GM23338 (cell line): ENCODE data around the gene UNC80. TPM values are rescaled to one million over a fixed set of nuclear protein-coding genes. Genes with fewer than 3 reads are reported as not detected.

Source experiments
- ATAC-seq: fragments of 200-7000 bp; cut with Tn5 transposase; 3 replicates; pipeline ENCODE4 v1.9.1; 2020
- DNase-seq: peaks from one replicate; pipeline ENCODE4 v3.0.0-alpha.2; 2015; ENCODE audit warnings: low spot score
- H2AFZ ChIP-seq: fragments of 200-600 bp; sonication (generic); 2 replicates; pipeline ENCODE4 v1.8.0; 2016; ENCODE audit warnings: antibody characterized with exemption, mild to moderate bottlenecking, moderate library complexity
- H3F3A ChIP-seq: fragments of 200-600 bp; sonication (generic); replicated peaks from 2 replicates; pipeline ENCODE4 v1.8.0; 2017; ENCODE audit warnings: antibody characterized with exemption, mixed run types, low read depth
- H3K27ac ChIP-seq: fragments of 200-600 bp; sonication (generic); 2 replicates; pipeline ENCODE4 v1.6.1; 2016; ENCODE audit warnings: low read depth
- H3K27me3 ChIP-seq: fragments of 200-600 bp; sonication (generic); 2 replicates; pipeline ENCODE4 v1.8.0; 2016; ENCODE audit warnings: mild to moderate bottlenecking, mixed run types, moderate library complexity; ENCODE audit not compliant: insufficient read depth
- H3K36me3 ChIP-seq: fragments of 200-600 bp; sonication (generic); 2 replicates; pipeline ENCODE4 v1.8.0; 2016; ENCODE audit warnings: mild to moderate bottlenecking; ENCODE audit not compliant: insufficient read depth
- H3K4me1 ChIP-seq: fragments of 200-600 bp; sonication (generic); 2 replicates; pipeline ENCODE4 v1.8.0; 2016; ENCODE audit warnings: mild to moderate bottlenecking, moderate library complexity; ENCODE audit not compliant: insufficient read depth
- H3K4me2 ChIP-seq: fragments of 200-600 bp; sonication (generic); 2 replicates; pipeline ENCODE4 v1.7.1; 2017; ENCODE audit warnings: mixed run types
- H3K4me3 ChIP-seq: fragments of 200-600 bp; sonication (generic); 2 replicates; pipeline ENCODE4 v1.6.1; 2016; ENCODE audit warnings: mixed run types
- H3K79me2 ChIP-seq: fragments of 200-600 bp; sonication (generic); replicated peaks from 2 replicates; pipeline ENCODE4 v1.8.0; 2017; ENCODE audit warnings: mild to moderate bottlenecking; ENCODE audit not compliant: insufficient read depth
- H3K9me2 ChIP-seq: fragments of 200-600 bp; sonication (generic); 2 replicates; pipeline ENCODE4 v1.8.0; 2017; ENCODE audit not compliant: insufficient read depth
- H4K20me1 ChIP-seq: fragments of 200-600 bp; sonication (generic); replicated peaks from 2 replicates; pipeline ENCODE4 v1.8.0; 2017; ENCODE audit warnings: mild to moderate bottlenecking; ENCODE audit not compliant: insufficient read depth
- H3K27ac Mint-ChIP-seq: 2 replicates; pipeline ENCODE4 v1.8.0; 2020; ENCODE audit warnings: inconsistent platforms, mild to moderate bottlenecking, moderate library complexity, mixed read lengths
- H3K27me3 Mint-ChIP-seq: 3 replicates; pipeline ENCODE4 v1.8.0; 2022; ENCODE audit warnings: low read depth, mild to moderate bottlenecking, moderate library complexity, mixed read lengths, inconsistent platforms; ENCODE audit not compliant: insufficient read depth, poor library complexity
- H3K36me3 Mint-ChIP-seq: 3 replicates; pipeline ENCODE4 v1.8.0; 2021; ENCODE audit warnings: low read depth, mild to moderate bottlenecking, inconsistent platforms, moderate library complexity, mixed read lengths
- H3K4me1 Mint-ChIP-seq: 3 replicates; pipeline ENCODE4 v1.8.0; 2020; ENCODE audit warnings: mild to moderate bottlenecking, inconsistent platforms, mixed read lengths
- H3K4me3 Mint-ChIP-seq: 3 replicates; pipeline ENCODE4 v1.8.0; 2021; ENCODE audit warnings: moderate library complexity, mild to moderate bottlenecking, inconsistent platforms, mixed read lengths
- H3K9me3 Mint-ChIP-seq: 3 replicates; pipeline ENCODE4 v1.8.0; 2020; ENCODE audit warnings: moderate library complexity, mild to moderate bottlenecking, inconsistent platforms, mixed read lengths
- CREB1 ChIP-seq: fragments of 250-450 bp; sonication (Bioruptor Pico); IDR thresholded peaks from 2 replicates; pipeline ENCODE4 v1.5.0; 2020; ENCODE audit warnings: low read depth, mild to moderate bottlenecking, moderate library complexity
- EZH2 ChIP-seq: fragments of 200-600 bp; sonication (generic); IDR thresholded peaks from one replicate; pipeline ENCODE4 v1.8.0; 2017; ENCODE audit warnings: antibody characterized with exemption, mild to moderate bottlenecking, low read depth; ENCODE audit not compliant: unreplicated experiment
- EZH2phosphoT487 ChIP-seq: fragments of 200-600 bp; sonication (generic); IDR thresholded peaks from one replicate; pipeline ENCODE4 v1.8.1; 2018; ENCODE audit warnings: antibody characterized with exemption; ENCODE audit not compliant: unreplicated experiment
- JUNB ChIP-seq: IDR thresholded peaks from one replicate; pipeline ENCODE4 v1.6.1; 2016; ENCODE audit warnings: antibody characterized with exemption; ENCODE audit not compliant: unreplicated experiment
- NANOG ChIP-seq: IDR thresholded peaks from 2 replicates; pipeline ENCODE4 v1.6.1; 2016; ENCODE audit warnings: antibody characterized with exemption, borderline replicate concordance
- POLR2AphosphoS5 ChIP-seq: IDR thresholded peaks from 2 replicates; pipeline ENCODE4 v1.6.1; 2016; ENCODE audit warnings: antibody characterized with exemption, low read depth
- STAT1 ChIP-seq: IDR thresholded peaks from one replicate; pipeline ENCODE4 v1.6.1; 2016; ENCODE audit warnings: antibody characterized with exemption; ENCODE audit not compliant: unreplicated experiment
- ZNF114 ChIP-seq: fragments of 250-450 bp; sonication (Bioruptor Pico); IDR thresholded peaks from 2 replicates; pipeline ENCODE4 v1.5.0; 2020; ENCODE audit warnings: mild to moderate bottlenecking, moderate library complexity
- ZNF331 ChIP-seq: fragments of 250-450 bp; sonication (Bioruptor Pico); IDR thresholded peaks from 2 replicates; pipeline ENCODE4 v1.5.0; 2020; ENCODE audit warnings: low read depth, mild to moderate bottlenecking, moderate library complexity
- polyA plus RNA-seq: library from polyadenylated mRNA; unstranded; fragments of >200 nt; fragmentation: Nextera tagmentation; extraction: Ambion mirVana; gene quantifications from 2 replicates; pipeline ENCODE4 v1.2.1, GENCODE V29; 2016
- total RNA-seq: library from RNA; depleted of rRNA; stranded (reverse); fragments of >200 nt; shearing (Covaris generic); gene quantifications from 2 replicates; pipeline ENCODE4 v1.2.3, GENCODE V29; 2014
- TF ChIP-seq, protein P1 (sequence below): IDR thresholded peaks from 2 replicates; pipeline ENCODE4 v1.6.1; 2016; ENCODE audit warnings: antibody characterized with exemption
- TF ChIP-seq, protein P2 (sequence below): fragments of 250-450 bp; sonication (Bioruptor Pico); IDR thresholded peaks from 2 replicates; pipeline ENCODE4 v1.5.0; 2020; ENCODE audit warnings: mild to moderate bottlenecking, moderate library complexity
- TF ChIP-seq, protein P3 (sequence below): IDR thresholded peaks from one replicate; pipeline ENCODE4 v1.6.1; 2018; ENCODE audit warnings: antibody characterized with exemption; ENCODE audit not compliant: unreplicated experiment
- TF ChIP-seq, protein P4 (sequence below), 2 experiments: fragments of 200-600 bp in 1 of 2; sonication (generic) in 1 of 2; conservative IDR thresholded peaks; 2 replicates each; pipeline versions ENCODE4 v1.5.1 to v1.6.1; 2016 to 2017; ENCODE audit warnings: antibody characterized with exemption in 2 of 2, low read depth in 2 of 2, mild to moderate bottlenecking in 2 of 2, moderate library complexity in 1 of 2

The UNC80 gene
- total and polyA plus RNA-seq, 2 experiments from 2014 or later = 0.11 to 1.5 TPM

DNA sequence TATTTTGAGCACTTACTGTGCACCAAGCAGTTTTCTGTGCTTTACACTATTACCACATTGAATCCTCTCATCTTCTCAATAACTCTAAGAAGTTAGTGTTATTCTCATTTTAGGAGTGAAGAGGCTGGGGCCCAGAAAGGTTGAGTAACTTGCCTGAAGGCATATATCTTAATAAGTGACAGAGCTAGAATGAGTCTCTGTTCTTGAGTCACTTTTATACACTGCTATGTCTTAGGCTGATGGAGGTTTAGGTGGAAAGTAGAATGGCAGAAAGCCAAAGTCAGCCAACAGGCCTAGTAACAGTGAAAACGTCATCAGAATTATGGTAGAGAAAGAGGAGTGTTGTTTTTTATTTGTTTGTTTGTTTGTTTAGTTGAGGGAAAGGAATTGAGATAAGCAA, 202.9 kb downstream of the UNC80 start:
- H3K4me3 Mint-ChIP-seq = no peak overlapping the region
- H3K27me3 Mint-ChIP-seq = peaks cover 2% of the 10 kb centered on the region
- Histone ChIP-seq H3K27ac (no peak overlapping the region), H3K4me3 (no peak overlapping the region), H3K27me3 (no peaks in the 10 kb centered on the region), H3F3A (no peaks in the 10 kb centered on the region), H3K36me3 (no peaks in the 10 kb centered on the region), H3K4me1 (no peaks in the 10 kb centered on the region), H2AFZ (no peak overlapping the region), H3K9me2 (no peaks in the 10 kb centered on the region), H3K79me2 (no peaks in the 10 kb centered on the region), H4K20me1 (no peaks in the 10 kb centered on the region), H3K4me2 (no peak overlapping the region)
- no peaks in the 10 kb centered on the region for H3K36me3 Mint-ChIP-seq
- no peak overlapping the region for H3K27ac Mint-ChIP-seq
- TF ChIP-seq, protein P1, sequence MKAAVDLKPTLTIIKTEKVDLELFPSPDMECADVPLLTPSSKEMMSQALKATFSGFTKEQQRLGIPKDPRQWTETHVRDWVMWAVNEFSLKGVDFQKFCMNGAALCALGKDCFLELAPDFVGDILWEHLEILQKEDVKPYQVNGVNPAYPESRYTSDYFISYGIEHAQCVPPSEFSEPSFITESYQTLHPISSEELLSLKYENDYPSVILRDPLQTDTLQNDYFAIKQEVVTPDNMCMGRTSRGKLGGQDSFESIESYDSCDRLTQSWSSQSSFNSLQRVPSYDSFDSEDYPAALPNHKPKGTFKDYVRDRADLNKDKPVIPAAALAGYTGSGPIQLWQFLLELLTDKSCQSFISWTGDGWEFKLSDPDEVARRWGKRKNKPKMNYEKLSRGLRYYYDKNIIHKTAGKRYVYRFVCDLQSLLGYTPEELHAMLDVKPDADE = no peak
- TF ChIP-seq, protein P2, sequence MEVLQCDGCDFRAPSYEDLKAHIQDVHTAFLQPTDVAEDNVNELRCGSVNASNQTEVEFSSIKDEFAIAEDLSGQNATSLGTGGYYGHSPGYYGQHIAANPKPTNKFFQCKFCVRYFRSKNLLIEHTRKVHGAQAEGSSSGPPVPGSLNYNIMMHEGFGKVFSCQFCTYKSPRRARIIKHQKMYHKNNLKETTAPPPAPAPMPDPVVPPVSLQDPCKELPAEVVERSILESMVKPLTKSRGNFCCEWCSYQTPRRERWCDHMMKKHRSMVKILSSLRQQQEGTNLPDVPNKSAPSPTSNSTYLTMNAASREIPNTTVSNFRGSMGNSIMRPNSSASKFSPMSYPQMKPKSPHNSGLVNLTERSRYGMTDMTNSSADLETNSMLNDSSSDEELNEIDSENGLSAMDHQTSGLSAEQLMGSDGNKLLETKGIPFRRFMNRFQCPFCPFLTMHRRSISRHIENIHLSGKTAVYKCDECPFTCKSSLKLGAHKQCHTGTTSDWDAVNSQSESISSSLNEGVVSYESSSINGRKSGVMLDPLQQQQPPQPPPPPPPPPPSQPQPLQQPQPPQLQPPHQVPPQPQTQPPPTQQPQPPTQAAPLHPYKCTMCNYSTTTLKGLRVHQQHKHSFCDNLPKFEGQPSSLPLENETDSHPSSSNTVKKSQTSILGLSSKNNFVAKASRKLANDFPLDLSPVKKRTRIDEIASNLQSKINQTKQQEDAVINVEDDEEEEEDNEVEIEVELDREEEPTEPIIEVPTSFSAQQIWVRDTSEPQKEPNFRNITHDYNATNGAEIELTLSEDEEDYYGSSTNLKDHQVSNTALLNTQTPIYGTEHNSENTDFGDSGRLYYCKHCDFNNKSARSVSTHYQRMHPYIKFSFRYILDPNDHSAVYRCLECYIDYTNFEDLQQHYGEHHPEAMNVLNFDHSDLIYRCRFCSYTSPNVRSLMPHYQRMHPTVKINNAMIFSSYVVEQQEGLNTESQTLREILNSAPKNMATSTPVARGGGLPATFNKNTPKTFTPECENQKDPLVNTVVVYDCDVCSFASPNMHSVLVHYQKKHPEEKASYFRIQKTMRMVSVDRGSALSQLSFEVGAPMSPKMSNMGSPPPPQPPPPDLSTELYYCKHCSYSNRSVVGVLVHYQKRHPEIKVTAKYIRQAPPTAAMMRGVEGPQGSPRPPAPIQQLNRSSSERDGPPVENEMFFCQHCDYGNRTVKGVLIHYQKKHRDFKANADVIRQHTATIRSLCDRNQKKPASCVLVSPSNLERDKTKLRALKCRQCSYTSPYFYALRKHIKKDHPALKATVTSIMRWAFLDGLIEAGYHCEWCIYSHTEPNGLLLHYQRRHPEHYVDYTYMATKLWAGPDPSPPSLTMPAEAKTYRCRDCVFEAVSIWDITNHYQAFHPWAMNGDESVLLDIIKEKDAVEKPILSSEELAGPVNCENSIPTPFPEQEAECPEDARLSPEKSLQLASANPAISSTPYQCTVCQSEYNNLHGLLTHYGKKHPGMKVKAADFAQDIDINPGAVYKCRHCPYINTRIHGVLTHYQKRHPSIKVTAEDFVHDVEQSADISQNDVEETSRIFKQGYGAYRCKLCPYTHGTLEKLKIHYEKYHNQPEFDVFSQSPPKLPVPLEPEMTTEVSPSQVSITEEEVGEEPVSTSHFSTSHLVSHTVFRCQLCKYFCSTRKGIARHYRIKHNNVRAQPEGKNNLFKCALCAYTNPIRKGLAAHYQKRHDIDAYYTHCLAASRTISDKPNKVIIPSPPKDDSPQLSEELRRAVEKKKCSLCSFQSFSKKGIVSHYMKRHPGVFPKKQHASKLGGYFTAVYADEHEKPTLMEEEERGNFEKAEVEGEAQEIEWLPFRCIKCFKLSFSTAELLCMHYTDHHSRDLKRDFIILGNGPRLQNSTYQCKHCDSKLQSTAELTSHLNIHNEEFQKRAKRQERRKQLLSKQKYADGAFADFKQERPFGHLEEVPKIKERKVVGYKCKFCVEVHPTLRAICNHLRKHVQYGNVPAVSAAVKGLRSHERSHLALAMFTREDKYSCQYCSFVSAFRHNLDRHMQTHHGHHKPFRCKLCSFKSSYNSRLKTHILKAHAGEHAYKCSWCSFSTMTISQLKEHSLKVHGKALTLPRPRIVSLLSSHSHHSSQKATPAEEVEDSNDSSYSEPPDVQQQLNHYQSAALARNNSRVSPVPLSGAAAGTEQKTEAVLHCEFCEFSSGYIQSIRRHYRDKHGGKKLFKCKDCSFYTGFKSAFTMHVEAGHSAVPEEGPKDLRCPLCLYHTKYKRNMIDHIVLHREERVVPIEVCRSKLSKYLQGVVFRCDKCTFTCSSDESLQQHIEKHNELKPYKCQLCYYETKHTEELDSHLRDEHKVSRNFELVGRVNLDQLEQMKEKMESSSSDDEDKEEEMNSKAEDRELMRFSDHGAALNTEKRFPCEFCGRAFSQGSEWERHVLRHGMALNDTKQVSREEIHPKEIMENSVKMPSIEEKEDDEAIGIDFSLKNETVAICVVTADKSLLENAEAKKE = no peak
- TF ChIP-seq, protein P3, sequence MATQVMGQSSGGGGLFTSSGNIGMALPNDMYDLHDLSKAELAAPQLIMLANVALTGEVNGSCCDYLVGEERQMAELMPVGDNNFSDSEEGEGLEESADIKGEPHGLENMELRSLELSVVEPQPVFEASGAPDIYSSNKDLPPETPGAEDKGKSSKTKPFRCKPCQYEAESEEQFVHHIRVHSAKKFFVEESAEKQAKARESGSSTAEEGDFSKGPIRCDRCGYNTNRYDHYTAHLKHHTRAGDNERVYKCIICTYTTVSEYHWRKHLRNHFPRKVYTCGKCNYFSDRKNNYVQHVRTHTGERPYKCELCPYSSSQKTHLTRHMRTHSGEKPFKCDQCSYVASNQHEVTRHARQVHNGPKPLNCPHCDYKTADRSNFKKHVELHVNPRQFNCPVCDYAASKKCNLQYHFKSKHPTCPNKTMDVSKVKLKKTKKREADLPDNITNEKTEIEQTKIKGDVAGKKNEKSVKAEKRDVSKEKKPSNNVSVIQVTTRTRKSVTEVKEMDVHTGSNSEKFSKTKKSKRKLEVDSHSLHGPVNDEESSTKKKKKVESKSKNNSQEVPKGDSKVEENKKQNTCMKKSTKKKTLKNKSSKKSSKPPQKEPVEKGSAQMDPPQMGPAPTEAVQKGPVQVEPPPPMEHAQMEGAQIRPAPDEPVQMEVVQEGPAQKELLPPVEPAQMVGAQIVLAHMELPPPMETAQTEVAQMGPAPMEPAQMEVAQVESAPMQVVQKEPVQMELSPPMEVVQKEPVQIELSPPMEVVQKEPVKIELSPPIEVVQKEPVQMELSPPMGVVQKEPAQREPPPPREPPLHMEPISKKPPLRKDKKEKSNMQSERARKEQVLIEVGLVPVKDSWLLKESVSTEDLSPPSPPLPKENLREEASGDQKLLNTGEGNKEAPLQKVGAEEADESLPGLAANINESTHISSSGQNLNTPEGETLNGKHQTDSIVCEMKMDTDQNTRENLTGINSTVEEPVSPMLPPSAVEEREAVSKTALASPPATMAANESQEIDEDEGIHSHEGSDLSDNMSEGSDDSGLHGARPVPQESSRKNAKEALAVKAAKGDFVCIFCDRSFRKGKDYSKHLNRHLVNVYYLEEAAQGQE = no peak
- TF ChIP-seq EZH2phosphoT487 = no peak
- TF ChIP-seq ZNF331 = no peak
- no peak for TF ChIP-seq STAT1
- TF ChIP-seq ZNF114 = no peak
- no peak for TF ChIP-seq POLR2AphosphoS5
- TF ChIP-seq, protein P4, sequence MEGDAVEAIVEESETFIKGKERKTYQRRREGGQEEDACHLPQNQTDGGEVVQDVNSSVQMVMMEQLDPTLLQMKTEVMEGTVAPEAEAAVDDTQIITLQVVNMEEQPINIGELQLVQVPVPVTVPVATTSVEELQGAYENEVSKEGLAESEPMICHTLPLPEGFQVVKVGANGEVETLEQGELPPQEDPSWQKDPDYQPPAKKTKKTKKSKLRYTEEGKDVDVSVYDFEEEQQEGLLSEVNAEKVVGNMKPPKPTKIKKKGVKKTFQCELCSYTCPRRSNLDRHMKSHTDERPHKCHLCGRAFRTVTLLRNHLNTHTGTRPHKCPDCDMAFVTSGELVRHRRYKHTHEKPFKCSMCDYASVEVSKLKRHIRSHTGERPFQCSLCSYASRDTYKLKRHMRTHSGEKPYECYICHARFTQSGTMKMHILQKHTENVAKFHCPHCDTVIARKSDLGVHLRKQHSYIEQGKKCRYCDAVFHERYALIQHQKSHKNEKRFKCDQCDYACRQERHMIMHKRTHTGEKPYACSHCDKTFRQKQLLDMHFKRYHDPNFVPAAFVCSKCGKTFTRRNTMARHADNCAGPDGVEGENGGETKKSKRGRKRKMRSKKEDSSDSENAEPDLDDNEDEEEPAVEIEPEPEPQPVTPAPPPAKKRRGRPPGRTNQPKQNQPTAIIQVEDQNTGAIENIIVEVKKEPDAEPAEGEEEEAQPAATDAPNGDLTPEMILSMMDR (conservative IDR thresholded peaks at IDR 0.05; ENCODE audit: low read depth in 2 of 2) = no peak
- no peak for TF ChIP-seq CREB1
- no peak for TF ChIP-seq EZH2
- no peak for TF ChIP-seq NANOG
- TF ChIP-seq JUNB = no peak
- no peaks in the 10 kb centered on the region for H3K4me1 Mint-ChIP-seq
- DNase-seq = no peak
- H3K9me3 Mint-ChIP-seq = no peaks in the 10 kb centered on the region
- ATAC-seq = no peak
